K562 (cell line): ENCODE results near the gene NAPA. TPM values are rescaled to one million over a fixed set of nuclear protein-coding genes. Genes with fewer than 3 reads are reported as not detected.

Experiments used
- BCL6 ChIP-seq: fragments of 250-450 bp; sonication (Bioruptor Pico); IDR thresholded peaks from 2 replicates; pipeline ENCODE4 v1.4.0; 2020
- BHLHE40 ChIP-seq: IDR thresholded peaks from 2 replicates; pipeline ENCODE4 v1.6.1; 2011; ENCODE audit warnings: low read length, improper control_type of control experiment
- DMBX1 ChIP-seq: fragments of 250-450 bp; sonication (Bioruptor Pico); IDR thresholded peaks from 2 replicates; pipeline ENCODE4 v1.8.0; 2022; ENCODE audit warnings: inconsistent platforms, mild to moderate bottlenecking, moderate library complexity, borderline replicate concordance
- ELF4 ChIP-seq: fragments of 450-650 bp; formaldehyde crosslinking; IDR thresholded peaks from 2 replicates; pipeline ENCODE4 v1.4.0; 2022; ENCODE audit warnings: missing genetic modification characterization
- HMGN3 ChIP-seq: IDR thresholded peaks from 2 replicates; pipeline ENCODE4 v1.6.1; 2011; ENCODE audit warnings: borderline replicate concordance, low read depth, mild to moderate bottlenecking, mixed read lengths, low read length; ENCODE audit not compliant: insufficient read length; ENCODE audit errors: extremely low read depth
- KDM1A ChIP-seq, 2 experiments: fragments of 450-650 bp; IDR thresholded peaks; 2 replicates each; pipeline ENCODE4 v1.6.1; 2016; ENCODE audit warnings: mild to moderate bottlenecking in 2 of 2
- NR3C1 ChIP-seq: sonication (generic); formaldehyde crosslinking; IDR thresholded peaks from 2 replicates; pipeline ENCODE4 v1.8.1; 2022; ENCODE audit warnings: missing genetic modification reagents
- RHOXF2B ChIP-seq: fragments of 250-450 bp; sonication (Bioruptor Pico); conservative IDR thresholded peaks from 2 replicates; pipeline ENCODE4 v1.5.1; 2021
- ZNF165 ChIP-seq: fragments of 250-450 bp; sonication (Bioruptor Pico); IDR thresholded peaks from 2 replicates; pipeline ENCODE4 v1.4.0; 2020; ENCODE audit warnings: borderline replicate concordance
- ZNF507 ChIP-seq: conservative IDR thresholded peaks from 2 replicates; pipeline ENCODE4 v1.6.1; 2017; ENCODE audit warnings: missing genetic modification characterization, missing compliant biosample characterization
- ZNF77 ChIP-seq: fragments of 250-450 bp; sonication (Bioruptor Pico); IDR thresholded peaks from 2 replicates; pipeline ENCODE4 v1.5.0; 2020
- polyA plus RNA-seq, 8 experiments: library from polyadenylated mRNA; depleted of rRNA in 4 of 8; stranded (reverse) in 5 of 8; unstranded in 3 of 8; fragments of >200 nt; fragmentation: Nextera tagmentation in 2 of 8; fragmentation: Illumina TruSeq in 1 of 8; extraction: Ambion mirVana in 2 of 8; extraction: Trizol in 1 of 8; gene quantifications; 2 replicates each; pipeline versions ENCODE4 v1.2.1 to v1.2.3, GENCODE V29; 2011 to 2014; ENCODE audit warnings: inconsistent platforms in 1 of 8, missing spikeins in 1 of 8
- total RNA-seq, 7 experiments: library from RNA; depleted of rRNA in 6 of 7; stranded (reverse); fragments of >200 nt in 6 of 7; fragmentation: Illumina TruSeq in 2 of 7; extraction: Trizol in 2 of 7; gene quantifications; 2 replicates each; pipeline versions ENCODE4 v1.2.1 to v1.2.3, GENCODE V29; 2011 to 2021; ENCODE audit warnings: low replicate concordance in 1 of 7
- TF ChIP-seq, protein P1 (sequence below): fragments of 450-650 bp; formaldehyde crosslinking; IDR thresholded peaks from 2 replicates; pipeline ENCODE4 v1.4.0; 2020; ENCODE audit warnings: mild to moderate bottlenecking, mixed read lengths
- TF ChIP-seq, protein P2 (sequence below): sonication (generic); formaldehyde crosslinking; IDR thresholded peaks from 2 replicates; pipeline ENCODE4 v1.8.1; 2023; ENCODE audit warnings: missing genetic modification reagents, mild to moderate bottlenecking, borderline replicate concordance
- TF ChIP-seq, protein P3 (sequence below): IDR thresholded peaks from 2 replicates; pipeline ENCODE4 v1.6.1; 2012; ENCODE audit warnings: low read depth, low read length, improper control_type of control experiment, borderline replicate concordance
- TF ChIP-seq, protein P4 (sequence below): fragments of 450-650 bp; IDR thresholded peaks from 2 replicates; pipeline ENCODE4 v1.7.1; 2018; ENCODE audit warnings: mild to moderate bottlenecking, low read depth; ENCODE audit not compliant: partially characterized antibody

NAPA gene
- total and polyA plus RNA-seq, 9 of the 15 experiments (the other 6 are each of a cell fraction or from before 2014, with no cell fraction given) = 5.4 to 98.6 (median 77.5) TPM

DNA sequence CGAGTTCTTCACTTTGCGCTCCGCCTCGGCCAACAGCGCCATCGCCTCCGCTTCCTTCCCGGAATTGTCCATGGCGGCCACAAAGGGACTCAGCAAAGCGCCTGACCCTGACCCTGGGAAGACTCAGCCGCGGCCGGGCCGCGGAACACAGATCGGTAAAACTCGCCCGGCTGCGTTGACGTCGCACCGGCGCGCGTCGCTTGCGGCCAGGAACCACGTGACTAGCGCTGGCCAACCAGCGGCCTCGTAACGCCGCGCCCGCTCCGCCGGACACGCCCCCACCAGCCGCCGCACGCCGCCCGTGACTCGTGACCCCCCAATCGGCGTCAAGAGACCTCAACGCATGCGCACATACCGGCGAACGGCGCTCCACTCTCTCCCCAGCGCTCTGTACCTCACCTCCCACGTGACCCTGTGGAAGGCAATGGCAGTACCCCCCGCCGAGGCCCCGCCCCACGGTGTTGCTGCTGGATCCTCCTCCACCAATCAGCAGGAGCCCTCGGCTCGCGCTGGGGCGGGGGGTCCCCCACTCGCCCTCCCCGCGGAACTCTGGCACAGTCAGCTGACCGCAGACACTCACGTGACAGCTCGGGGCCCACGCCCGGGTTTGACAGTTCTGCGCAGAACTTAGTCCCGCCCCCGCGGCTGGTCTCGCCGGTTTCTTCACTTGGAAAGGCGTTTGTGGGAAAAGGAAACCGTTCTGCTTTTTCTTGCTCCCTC, at the start of gene NAPA (continued):
- TF ChIP-seq ZNF507 (no peak), NR3C1 (no peak), BHLHE40 (peak; percentile 98), ZNF165 (CRISPR knock-in tag) (no peak), ZNF77 (CRISPR knock-in tag) (no peak), ELF4 (no peak), BCL6 (CRISPR knock-in tag) (no peak), KDM1A (IDR thresholded peaks at IDR 0.05) (no peak), DMBX1 (CRISPR knock-in tag) (no peak), HMGN3 (peak; percentile 96), RHOXF2B (CRISPR knock-in tag) (peak; percentile 71; the same call in 1 of the 2 replicates)
- TF ChIP-seq, protein P1, sequence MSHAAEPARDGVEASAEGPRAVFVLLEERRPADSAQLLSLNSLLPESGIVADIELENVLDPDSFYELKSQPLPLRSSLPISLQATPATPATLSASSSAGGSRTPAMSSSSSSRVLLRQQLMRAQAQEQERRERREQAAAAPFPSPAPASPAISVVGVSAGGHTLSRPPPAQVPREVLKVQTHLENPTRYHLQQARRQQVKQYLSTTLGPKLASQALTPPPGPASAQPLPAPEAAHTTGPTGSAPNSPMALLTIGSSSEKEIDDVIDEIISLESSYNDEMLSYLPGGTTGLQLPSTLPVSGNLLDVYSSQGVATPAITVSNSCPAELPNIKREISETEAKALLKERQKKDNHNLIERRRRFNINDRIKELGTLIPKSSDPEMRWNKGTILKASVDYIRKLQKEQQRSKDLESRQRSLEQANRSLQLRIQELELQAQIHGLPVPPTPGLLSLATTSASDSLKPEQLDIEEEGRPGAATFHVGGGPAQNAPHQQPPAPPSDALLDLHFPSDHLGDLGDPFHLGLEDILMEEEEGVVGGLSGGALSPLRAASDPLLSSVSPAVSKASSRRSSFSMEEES (CRISPR knock-in tag) = peak; percentile 99
- TF ChIP-seq, protein P2, sequence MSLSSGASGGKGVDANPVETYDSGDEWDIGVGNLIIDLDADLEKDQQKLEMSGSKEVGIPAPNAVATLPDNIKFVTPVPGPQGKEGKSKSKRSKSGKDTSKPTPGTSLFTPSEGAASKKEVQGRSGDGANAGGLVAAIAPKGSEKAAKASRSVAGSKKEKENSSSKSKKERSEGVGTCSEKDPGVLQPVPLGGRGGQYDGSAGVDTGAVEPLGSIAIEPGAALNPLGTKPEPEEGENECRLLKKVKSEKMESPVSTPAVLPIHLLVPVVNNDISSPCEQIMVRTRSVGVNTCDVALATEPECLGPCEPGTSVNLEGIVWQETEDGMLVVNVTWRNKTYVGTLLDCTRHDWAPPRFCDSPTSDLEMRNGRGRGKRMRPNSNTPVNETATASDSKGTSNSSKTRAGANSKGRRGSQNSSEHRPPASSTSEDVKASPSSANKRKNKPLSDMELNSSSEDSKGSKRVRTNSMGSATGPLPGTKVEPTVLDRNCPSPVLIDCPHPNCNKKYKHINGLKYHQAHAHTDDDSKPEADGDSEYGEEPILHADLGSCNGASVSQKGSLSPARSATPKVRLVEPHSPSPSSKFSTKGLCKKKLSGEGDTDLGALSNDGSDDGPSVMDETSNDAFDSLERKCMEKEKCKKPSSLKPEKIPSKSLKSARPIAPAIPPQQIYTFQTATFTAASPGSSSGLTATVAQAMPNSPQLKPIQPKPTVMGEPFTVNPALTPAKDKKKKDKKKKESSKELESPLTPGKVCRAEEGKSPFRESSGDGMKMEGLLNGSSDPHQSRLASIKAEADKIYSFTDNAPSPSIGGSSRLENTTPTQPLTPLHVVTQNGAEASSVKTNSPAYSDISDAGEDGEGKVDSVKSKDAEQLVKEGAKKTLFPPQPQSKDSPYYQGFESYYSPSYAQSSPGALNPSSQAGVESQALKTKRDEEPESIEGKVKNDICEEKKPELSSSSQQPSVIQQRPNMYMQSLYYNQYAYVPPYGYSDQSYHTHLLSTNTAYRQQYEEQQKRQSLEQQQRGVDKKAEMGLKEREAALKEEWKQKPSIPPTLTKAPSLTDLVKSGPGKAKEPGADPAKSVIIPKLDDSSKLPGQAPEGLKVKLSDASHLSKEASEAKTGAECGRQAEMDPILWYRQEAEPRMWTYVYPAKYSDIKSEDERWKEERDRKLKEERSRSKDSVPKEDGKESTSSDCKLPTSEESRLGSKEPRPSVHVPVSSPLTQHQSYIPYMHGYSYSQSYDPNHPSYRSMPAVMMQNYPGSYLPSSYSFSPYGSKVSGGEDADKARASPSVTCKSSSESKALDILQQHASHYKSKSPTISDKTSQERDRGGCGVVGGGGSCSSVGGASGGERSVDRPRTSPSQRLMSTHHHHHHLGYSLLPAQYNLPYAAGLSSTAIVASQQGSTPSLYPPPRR (CRISPR knock-in tag) = no peak
- TF ChIP-seq, protein P3, sequence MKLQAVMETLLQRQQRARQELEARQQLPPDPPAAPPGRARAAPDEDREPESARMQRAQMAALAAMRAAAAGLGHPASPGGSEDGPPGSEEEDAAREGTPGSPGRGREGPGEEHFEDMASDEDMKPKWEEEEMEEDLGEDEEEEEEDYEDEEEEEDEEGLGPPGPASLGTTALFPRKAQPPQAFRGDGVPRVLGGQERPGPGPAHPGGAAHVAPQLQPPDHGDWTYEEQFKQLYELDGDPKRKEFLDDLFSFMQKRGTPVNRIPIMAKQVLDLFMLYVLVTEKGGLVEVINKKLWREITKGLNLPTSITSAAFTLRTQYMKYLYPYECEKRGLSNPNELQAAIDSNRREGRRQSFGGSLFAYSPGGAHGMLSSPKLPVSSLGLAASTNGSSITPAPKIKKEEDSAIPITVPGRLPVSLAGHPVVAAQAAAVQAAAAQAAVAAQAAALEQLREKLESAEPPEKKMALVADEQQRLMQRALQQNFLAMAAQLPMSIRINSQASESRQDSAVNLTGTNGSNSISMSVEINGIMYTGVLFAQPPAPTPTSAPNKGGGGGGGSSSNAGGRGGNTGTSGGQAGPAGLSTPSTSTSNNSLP = no peak
- TF ChIP-seq, protein P4, sequence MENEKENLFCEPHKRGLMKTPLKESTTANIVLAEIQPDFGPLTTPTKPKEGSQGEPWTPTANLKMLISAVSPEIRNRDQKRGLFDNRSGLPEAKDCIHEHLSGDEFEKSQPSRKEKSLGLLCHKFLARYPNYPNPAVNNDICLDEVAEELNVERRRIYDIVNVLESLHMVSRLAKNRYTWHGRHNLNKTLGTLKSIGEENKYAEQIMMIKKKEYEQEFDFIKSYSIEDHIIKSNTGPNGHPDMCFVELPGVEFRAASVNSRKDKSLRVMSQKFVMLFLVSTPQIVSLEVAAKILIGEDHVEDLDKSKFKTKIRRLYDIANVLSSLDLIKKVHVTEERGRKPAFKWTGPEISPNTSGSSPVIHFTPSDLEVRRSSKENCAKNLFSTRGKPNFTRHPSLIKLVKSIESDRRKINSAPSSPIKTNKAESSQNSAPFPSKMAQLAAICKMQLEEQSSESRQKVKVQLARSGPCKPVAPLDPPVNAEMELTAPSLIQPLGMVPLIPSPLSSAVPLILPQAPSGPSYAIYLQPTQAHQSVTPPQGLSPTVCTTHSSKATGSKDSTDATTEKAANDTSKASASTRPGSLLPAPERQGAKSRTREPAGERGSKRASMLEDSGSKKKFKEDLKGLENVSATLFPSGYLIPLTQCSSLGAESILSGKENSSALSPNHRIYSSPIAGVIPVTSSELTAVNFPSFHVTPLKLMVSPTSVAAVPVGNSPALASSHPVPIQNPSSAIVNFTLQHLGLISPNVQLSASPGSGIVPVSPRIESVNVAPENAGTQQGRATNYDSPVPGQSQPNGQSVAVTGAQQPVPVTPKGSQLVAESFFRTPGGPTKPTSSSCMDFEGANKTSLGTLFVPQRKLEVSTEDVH = peak; percentile 52
